Head of caudate nucleus (tissue), 42 donors: ENCODE measurements around the gene BTK.

Experiments used
- DNase-seq, 42 donors: peaks; one replicate each; pipeline versions ENCODE4 v3.0.0 to v3.0.0-alpha.2; 2020 to 2021; ENCODE audit warnings: mixed read lengths in 7 of 42
- intact Hi-C: fragments of 100-400 bp; cut with DNase I; formaldehyde crosslinking; loops from one replicate; pipeline ENCODE4 v1.15.0; 2022

BTK gene

GRCh38 chrX:101385795-101386541 is at the start of gene BTK:
Gene BTK (minus strand): TSS chrX:101386191. CDS start chrX:101375284, 10,907 bp downstream.
- intact Hi-C loops: no loop called here
- peak in 5 of 42 donors; percentile 1 to 36 (median 9) for DNase-seq

GRCh38 chrX:101430457-101431078 is 44.6 kb upstream of the BTK start:
- intact Hi-C loops: no loop called here
- DNase-seq: no peak

- intact Hi-C loops: no loop called here
- DNase-seq: no peak
These were observed 43.9 kb upstream of the BTK start for GRCh38 chrX:101429934-101430333.

GRCh38 chrX:101427954-101428353 is 42.0 kb upstream of the BTK start:
- no peak for DNase-seq
- intact Hi-C loops: no loop called here

- DNase-seq: no peak
- intact Hi-C loops: loop anchor here (5.0 to 10.0 kb wide), 2 partner anchors 135 to 378 kb away; partner anchors contain the start of gene ARMCX1
These were observed 33.5 kb upstream of the BTK start for GRCh38 chrX:101419489-101419888.

GRCh38 chrX:101417981-101418841 is 32.2 kb upstream of the BTK start:
- peak; percentile 3 to 83 (median 65) for DNase-seq
- intact Hi-C loops: loop anchor here (5.0 to 10.0 kb wide), 2 partner anchors 137 to 379 kb away; partner anchors contain the start of gene ARMCX1

- DNase-seq: no peak
- intact Hi-C loops: loop anchor here (5.0 to 10.0 kb wide), 2 partner anchors 138 to 380 kb away; partner anchors contain the start of gene ARMCX1
These were observed 31.2 kb upstream of the BTK start for GRCh38 chrX:101417190-101417589.

GRCh38 chrX:101416691-101417090 is 30.7 kb upstream of the BTK start:
- DNase-seq: no peak
- intact Hi-C loops: loop anchor here (5.0 to 10.0 kb wide), 2 partner anchors 138 to 381 kb away; partner anchors contain the start of gene ARMCX1

- intact Hi-C loops: loop anchor here (5.0 to 10.0 kb wide), 2 partner anchors 139 to 382 kb away; partner anchors contain the start of gene ARMCX1
- peak in 17 of 42 donors; percentile 8 to 69 (median 31) for DNase-seq
These were observed 29.5 kb upstream of the BTK start for GRCh38 chrX:101415180-101416145.

- intact Hi-C loops: loop anchor here (10.0 kb wide), 1 partner anchor 143 kb away; the partner anchor contains the start of gene ARMCX1
- DNase-seq: no peak
These were observed 26.0 kb upstream of the BTK start for GRCh38 chrX:101411984-101412383.

- intact Hi-C loops: loop anchor here (10.0 kb wide), 1 partner anchor 144 kb away; the partner anchor contains the start of gene ARMCX1
- no peak for DNase-seq
These were observed 24.5 kb upstream of the BTK start for GRCh38 chrX:101410461-101410860.

GRCh38 chrX:101409043-101409442 is 23.1 kb upstream of the BTK start:
- no peak for DNase-seq
- intact Hi-C loops: no loop called here

- intact Hi-C loops: no loop called here
- DNase-seq: peak in 1 of 42 donors; percentile 34
These were observed 22.5 kb upstream of the BTK start for GRCh38 chrX:101408532-101408841.

- intact Hi-C loops: no loop called here
- peak; percentile 74 to 97 (median 91) for DNase-seq
These were observed 21.9 kb upstream of the BTK start, which contains the start of the genes GLA and HNRNPH2 for GRCh38 chrX:101407748-101408531. Gene GLA (minus strand): TSS chrX:101407925. CDS start chrX:101407903, 22 bp downstream. Gene HNRNPH2 (plus strand): TSS chrX:101408222. CDS start chrX:101411989, 3,767 bp downstream.

GRCh38 chrX:101407167-101407747 is 21.3 kb upstream of the BTK start:
- intact Hi-C loops: no loop called here
- peak in 3 of 42 donors; percentile 7 to 20 (median 15) for DNase-seq

GRCh38 chrX:101399825-101400224 is 13.8 kb upstream of the BTK start:
- DNase-seq: no peak
- intact Hi-C loops: no loop called here

GRCh38 chrX:101398694-101399093 is 12.7 kb upstream of the BTK start:
- no peak for DNase-seq
- intact Hi-C loops: no loop called here
